Measurements from ENCODE around the gene PHF21B. TPM values are rescaled to one million over a fixed set of nuclear protein-coding genes. Genes with fewer than 3 reads are reported as not detected.

Gene PHF21B
- total RNA-seq, 4 donors from 2014 or later = not detected

DNA sequence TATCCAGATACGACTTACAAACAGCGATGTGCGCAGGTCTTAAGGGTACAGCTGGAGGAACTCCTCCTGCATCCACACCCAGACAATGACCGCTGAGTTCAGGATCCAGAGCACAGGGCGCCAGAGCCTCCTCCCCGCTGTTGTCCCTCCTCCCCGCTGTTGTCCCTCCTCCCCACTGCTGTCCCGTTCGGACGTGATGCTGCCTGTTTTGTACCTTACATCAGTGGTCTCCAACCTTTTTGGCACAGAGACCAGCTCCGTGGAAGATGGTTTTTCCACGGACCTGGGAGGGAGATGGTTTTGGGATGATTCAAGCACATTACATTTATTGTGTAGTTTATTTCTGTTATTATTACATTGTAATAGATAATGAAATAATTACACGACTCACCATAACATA, 62.0 kb downstream of the PHF21B start:
- Histone ChIP-seq H3K36me3 (no peaks in the 10 kb centered on the region), H3K27me3 (peaks cover 37% of the 10 kb centered on the region), H3K4me1 (no peaks in the 10 kb centered on the region), H3K9me3 (no peaks in the 10 kb centered on the region), H3K4me3 (no peak overlapping the region), H3K27ac (no peak overlapping the region)
- TF ChIP-seq EP300 (IDR thresholded peaks at IDR 0.05) (no peak), POLR2A (IDR thresholded peaks at IDR 0.05) (no peak)
- WGBS = 82% methylated on average over 13 of the region's 13 CpGs
- no peak for DNase-seq (ENCODE audit: low spot score in 2 of 2)

GRCh38 chr22:44947049-44947448, 62.8 kb downstream of the PHF21B start:
- WGBS = 92% methylated on average over 9 of the region's 11 CpGs
- Histone ChIP-seq H3K36me3 (no peaks in the 10 kb centered on the region), H3K9me3 (no peaks in the 10 kb centered on the region), H3K4me1 (no peaks in the 10 kb centered on the region), H3K4me3 (no peak overlapping the region), H3K27ac (no peak overlapping the region), H3K27me3 (peaks cover 40% of the 10 kb centered on the region)
- no peak for TF ChIP-seq POLR2A (IDR thresholded peaks at IDR 0.05)
- TF ChIP-seq, protein P1, sequence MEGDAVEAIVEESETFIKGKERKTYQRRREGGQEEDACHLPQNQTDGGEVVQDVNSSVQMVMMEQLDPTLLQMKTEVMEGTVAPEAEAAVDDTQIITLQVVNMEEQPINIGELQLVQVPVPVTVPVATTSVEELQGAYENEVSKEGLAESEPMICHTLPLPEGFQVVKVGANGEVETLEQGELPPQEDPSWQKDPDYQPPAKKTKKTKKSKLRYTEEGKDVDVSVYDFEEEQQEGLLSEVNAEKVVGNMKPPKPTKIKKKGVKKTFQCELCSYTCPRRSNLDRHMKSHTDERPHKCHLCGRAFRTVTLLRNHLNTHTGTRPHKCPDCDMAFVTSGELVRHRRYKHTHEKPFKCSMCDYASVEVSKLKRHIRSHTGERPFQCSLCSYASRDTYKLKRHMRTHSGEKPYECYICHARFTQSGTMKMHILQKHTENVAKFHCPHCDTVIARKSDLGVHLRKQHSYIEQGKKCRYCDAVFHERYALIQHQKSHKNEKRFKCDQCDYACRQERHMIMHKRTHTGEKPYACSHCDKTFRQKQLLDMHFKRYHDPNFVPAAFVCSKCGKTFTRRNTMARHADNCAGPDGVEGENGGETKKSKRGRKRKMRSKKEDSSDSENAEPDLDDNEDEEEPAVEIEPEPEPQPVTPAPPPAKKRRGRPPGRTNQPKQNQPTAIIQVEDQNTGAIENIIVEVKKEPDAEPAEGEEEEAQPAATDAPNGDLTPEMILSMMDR (IDR thresholded peaks at IDR 0.05) = no peak
- no peak for TF ChIP-seq EP300 (IDR thresholded peaks at IDR 0.05)
- no peak for DNase-seq (ENCODE audit: low spot score in 2 of 2)

DNA sequence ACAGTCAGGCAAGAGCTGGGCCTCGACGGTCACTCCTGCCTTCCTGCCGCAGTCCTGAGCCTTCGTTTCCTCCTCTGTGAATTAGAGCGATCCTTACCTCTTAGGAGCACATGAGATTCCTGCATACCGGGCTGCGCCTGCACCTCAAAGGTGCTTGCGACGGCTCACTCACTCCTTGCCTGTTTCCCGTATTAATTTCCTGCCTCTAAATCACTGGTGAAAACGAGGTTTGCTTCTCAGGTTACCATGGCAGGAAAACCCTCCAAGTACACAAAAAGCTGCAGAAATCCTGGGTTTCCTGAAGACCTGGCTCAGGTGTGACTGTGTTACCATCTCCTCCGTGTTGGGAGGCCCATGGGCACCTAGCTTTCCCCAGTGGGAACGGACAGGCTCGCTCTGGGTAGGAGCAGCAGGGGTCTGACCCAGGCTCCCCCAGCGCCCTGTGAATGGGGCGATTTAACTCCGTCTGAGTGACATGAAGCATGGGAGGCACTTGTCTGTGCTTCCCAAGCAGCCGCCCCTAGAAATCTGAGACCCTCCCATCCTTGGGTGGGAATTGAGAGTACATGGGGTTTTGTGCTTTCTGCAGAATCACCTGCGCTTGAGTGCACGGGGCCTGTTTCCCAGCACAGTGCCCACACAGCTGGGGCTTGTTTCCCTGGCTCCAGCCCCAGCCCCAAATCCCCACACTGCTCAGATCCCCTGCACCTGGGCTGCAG, 64.8 kb downstream of the PHF21B start:
- TF ChIP-seq POLR2A (IDR thresholded peaks at IDR 0.05) (no peak), EP300 (IDR thresholded peaks at IDR 0.05) (no peak), POLR2AphosphoS5 (IDR thresholded peaks at IDR 0.05) (no peak)
- TF ChIP-seq, protein P1 (IDR thresholded peaks at IDR 0.05) = no peak
- Histone ChIP-seq H3K27ac (no peak overlapping the region), H3K27me3 (peaks cover 59% of the 10 kb centered on the region), H3K36me3 (no peaks in the 10 kb centered on the region), H3K4me3 (no peak overlapping the region), H3K4me1 (no peaks in the 10 kb centered on the region), H3K9me3 (no peaks in the 10 kb centered on the region)
- DNase-seq (ENCODE audit: low spot score in 2 of 2) = no peak
- 55% methylated on average over 11 of the region's 20 CpGs for WGBS

DNA sequence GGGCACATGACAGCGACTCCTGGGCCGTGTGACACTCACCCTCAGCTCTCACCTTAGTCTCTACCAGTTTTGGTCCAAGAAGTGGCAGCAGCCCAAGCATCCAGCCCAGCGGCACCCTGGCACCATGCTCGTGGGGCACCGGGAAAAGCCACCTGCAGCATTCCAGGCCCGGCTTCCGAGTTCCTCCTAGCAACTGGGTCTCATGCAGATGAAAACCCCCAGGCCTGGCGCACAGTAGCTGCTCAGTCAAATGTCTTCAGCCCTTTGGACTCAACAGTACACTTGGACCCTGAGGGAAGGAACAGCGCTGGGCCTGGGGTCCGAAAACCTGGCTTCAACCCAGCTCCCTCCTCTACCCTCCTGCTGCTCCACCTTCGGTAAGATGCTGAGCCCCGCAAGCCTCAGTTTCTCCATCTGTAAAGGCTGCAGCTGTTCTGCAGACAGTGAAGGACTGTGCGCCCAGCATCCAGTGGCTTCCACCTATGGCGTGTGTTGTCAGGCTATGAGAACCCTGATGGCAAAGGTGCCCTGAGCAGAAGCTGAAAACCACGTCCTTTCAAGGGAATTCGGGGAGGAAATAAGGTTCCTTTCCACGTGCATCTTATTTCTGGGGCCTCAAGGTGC, 66.0 kb downstream of the PHF21B start:
- Histone ChIP-seq H3K27me3 (peaks cover 71% of the 10 kb centered on the region), H3K4me1 (no peaks in the 10 kb centered on the region), H3K27ac (no peak overlapping the region), H3K4me3 (no peak overlapping the region), H3K36me3 (no peaks in the 10 kb centered on the region), H3K9me3 (no peaks in the 10 kb centered on the region)
- 81% methylated on average over 8 of the region's 17 CpGs for WGBS
- DNase-seq (ENCODE audit: low spot score in 2 of 2) = no peak
- no peak for TF ChIP-seq EP300 (IDR thresholded peaks at IDR 0.05)
- TF ChIP-seq POLR2AphosphoS5 (IDR thresholded peaks at IDR 0.05) = no peak
- TF ChIP-seq, protein P1 (IDR thresholded peaks at IDR 0.05) = no peak
- TF ChIP-seq POLR2A (IDR thresholded peaks at IDR 0.05) = no peak

- 90% methylated on average over 10 of the region's 23 CpGs for WGBS
- Histone ChIP-seq H3K36me3 (no peaks in the 10 kb centered on the region), H3K9me3 (no peaks in the 10 kb centered on the region), H3K4me3 (no peak overlapping the region), H3K27me3 (peaks cover 77% of the 10 kb centered on the region), H3K4me1 (no peaks in the 10 kb centered on the region), H3K27ac (no peak overlapping the region)
- TF ChIP-seq POLR2AphosphoS5 (IDR thresholded peaks at IDR 0.05) (no peak), POLR2A (IDR thresholded peaks at IDR 0.05) (no peak), EP300 (IDR thresholded peaks at IDR 0.05) (no peak)
- TF ChIP-seq, protein P1 (IDR thresholded peaks at IDR 0.05) = no peak
- no peak for DNase-seq (ENCODE audit: low spot score in 2 of 2)
Observed at GRCh38 chr22:44942979-44943700, 66.7 kb downstream of the PHF21B start.

Data from suprapubic skin (tissue), 4 donors.